Endothelial cell of umbilical vein (primary cell): ENCODE measurements around the gene HSPG2.

ENCODE experiments used
- CTCF ChIP-seq, 2 donors: IDR thresholded peaks; 1 replicate in 1 of 2; 2 replicates in 1 of 2; pipeline ENCODE4 v1.5.1; 2011; ENCODE audit warnings: low read length in 2 of 2, mild to moderate bottlenecking in 2 of 2, moderate library complexity in 2 of 2, control low read depth in 1 of 2, inconsistent platforms in 1 of 2, low read depth in 1 of 2; ENCODE audit not compliant: insufficient read depth in 1 of 2; ENCODE audit errors: extremely low read depth in 1 of 2
- POLR2A ChIP-seq: IDR thresholded peaks from 2 replicates; pipeline ENCODE4 v1.6.1; 2012; ENCODE audit warnings: low read depth, mild to moderate bottlenecking, control low read depth, low read length

- TF ChIP-seq CTCF (IDR thresholded peaks at IDR 0.05; ENCODE audit: extremely low read depth in 1 of 2, insufficient read depth in 1 of 2, low read depth in 1 of 2, low read length in 2 of 2) (no peak), POLR2A (peak; percentile 12)
Observed at GRCh38 chr1:21857840-21858670, 79.1 kb downstream of the HSPG2 start.
